PC-9 (cell line): ENCODE measurements around the gene COL21A1.

Experiments used
- CTCF ChIP-seq: fragments of 200-600 bp; sonication (generic); conservative IDR thresholded peaks from 2 replicates; pipeline ENCODE4 v1.6.1; 2017; ENCODE audit warnings: mixed run types, antibody characterized with exemption, mild to moderate bottlenecking, moderate library complexity
- EZH2 ChIP-seq: fragments of 200-600 bp; sonication (generic); IDR thresholded peaks from 2 replicates; pipeline ENCODE4 v1.8.0; 2017; ENCODE audit warnings: antibody characterized with exemption, low read depth

GRCh38 chr6:56072856-56073255, 174.5 kb downstream of the COL21A1 start:
- no peak for TF ChIP-seq CTCF
- no peak for TF ChIP-seq EZH2
